Sigmoid colon (tissue), 7 donors: ENCODE results near the gene IL17RD. TPM values are rescaled to one million over a fixed set of nuclear protein-coding genes. Genes with fewer than 3 reads are reported as not detected.

ENCODE experiments used
- DNase-seq: peaks from one replicate; pipeline ENCODE4 v3.0.0-alpha.2; 2019
- H3K27ac ChIP-seq, 4 donors: fragments of 200-600 bp; sonication (generic); one replicate each; pipeline ENCODE4 v1.5.1; 2016 to 2019; ENCODE audit warnings: mild to moderate bottlenecking in 1 of 4
- H3K27me3 ChIP-seq, 3 donors: fragments of 200-600 bp; sonication (generic); one replicate each; pipeline ENCODE4 v1.5.1; 2019; ENCODE audit warnings: mild to moderate bottlenecking in 1 of 3
- H3K36me3 ChIP-seq, 4 donors: fragments of 200-600 bp; sonication (generic); one replicate each; pipeline ENCODE4 v1.5.1; 2016 to 2019
- H3K4me1 ChIP-seq, 4 donors: fragments of 200-600 bp; sonication (generic); one replicate each; pipeline ENCODE4 v1.5.1; 2017 to 2019
- H3K4me3 ChIP-seq, 4 donors: fragments of 200-600 bp; sonication (generic); one replicate each; pipeline ENCODE4 v1.5.1; 2017 to 2019; ENCODE audit warnings: mild to moderate bottlenecking in 2 of 4, moderate library complexity in 1 of 4
- H3K9me3 ChIP-seq, 4 donors: fragments of 200-600 bp in 3 of 4; sonication (generic) in 3 of 4; one replicate each; pipeline versions ENCODE4 v1.5.1 to v1.6.1; 2013 to 2019
- EP300 ChIP-seq, 4 donors: sonication (generic); formaldehyde crosslinking; IDR thresholded peaks; one replicate each; pipeline ENCODE4 v1.6.1; 2017; ENCODE audit warnings: antibody characterized with exemption in 4 of 4
- POLR2A ChIP-seq, 2 donors: fragments of 450-650 bp; IDR thresholded peaks; one replicate each; pipeline ENCODE4 v1.6.1; 2016; ENCODE audit warnings: antibody characterized with exemption in 2 of 2, mild to moderate bottlenecking in 2 of 2, moderate library complexity in 2 of 2
- POLR2AphosphoS5 ChIP-seq, 4 donors: sonication (generic); formaldehyde crosslinking; IDR thresholded peaks; one replicate each; pipeline ENCODE4 v1.6.1; 2017; ENCODE audit warnings: antibody characterized with exemption in 4 of 4
- WGBS, 2 donors: extraction: QIAGEN DNeasy Blood & Tissue Kit; methylation state at CpG; one replicate each; pipeline ENCODE4 v1.1.7; 2013; 5-methylcytosine and 5-hydroxymethylcytosine counted together
- intact Hi-C: fragments of 100-400 bp; cut with DNase I; formaldehyde crosslinking; loops from one replicate; pipeline ENCODE4 v1.15.1; 2023
- polyA plus RNA-seq, 3 donors: library from polyadenylated mRNA; stranded (reverse); fragments of 200-250 nt; gene quantifications; one replicate each; pipeline ENCODE4 v1.2.3, GENCODE V29; 2013
- total RNA-seq, 4 donors: library from RNA; depleted of rRNA; stranded (reverse); fragments of >200 nt; gene quantifications; one replicate each; pipeline ENCODE4 v1.1.0, GENCODE V29; 2016
- TF ChIP-seq, protein P1 (sequence below), 4 experiments: fragments of 450-650 bp in 3 of 4; fragments of 200-600 bp in 1 of 4; IDR thresholded peaks; one replicate each; pipeline ENCODE4 v1.5.1; 2016 to 2019; ENCODE audit warnings: antibody characterized with exemption in 4 of 4, mild to moderate bottlenecking in 3 of 4, moderate library complexity in 2 of 4
- donor health status: healthy with polysubstance abuse.
- donor health status: Bipolar disorder and iron deficiency.
- donor health status: healthy.

The IL17RD gene
- total and polyA plus RNA-seq, 7 donors: under 0.01 to 46.8 (median 16.8) TPM

DNA sequence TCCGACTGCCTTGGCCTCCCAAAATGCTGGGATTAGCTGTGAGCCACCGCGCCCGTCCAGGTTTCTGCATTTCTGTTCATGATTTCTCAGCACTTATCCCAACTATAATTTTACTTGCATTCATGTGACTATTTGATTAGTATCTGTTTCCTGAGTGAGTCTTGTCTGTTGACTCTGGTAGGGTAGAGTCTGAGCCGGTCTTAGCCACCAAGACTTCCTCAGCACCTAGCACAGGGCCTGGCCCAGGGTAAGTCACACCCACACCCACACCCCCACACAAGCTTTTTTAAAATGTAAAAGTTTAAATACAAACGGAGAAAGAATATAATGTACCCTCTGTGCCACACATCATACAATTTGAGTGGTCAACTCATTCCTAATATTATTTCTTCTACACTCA, 107.8 kb downstream of the IL17RD start:
- intact Hi-C loops: no loop called here
- no peak overlapping the region for H3K4me3 ChIP-seq
- H3K36me3 ChIP-seq: no peaks in the 10 kb centered on the region
- TF ChIP-seq EP300 (IDR thresholded peaks at IDR 0.05) (no peak), POLR2AphosphoS5 (IDR thresholded peaks at IDR 0.05) (no peak), POLR2A (IDR thresholded peaks at IDR 0.05) (no peak)
- TF ChIP-seq, protein P1, sequence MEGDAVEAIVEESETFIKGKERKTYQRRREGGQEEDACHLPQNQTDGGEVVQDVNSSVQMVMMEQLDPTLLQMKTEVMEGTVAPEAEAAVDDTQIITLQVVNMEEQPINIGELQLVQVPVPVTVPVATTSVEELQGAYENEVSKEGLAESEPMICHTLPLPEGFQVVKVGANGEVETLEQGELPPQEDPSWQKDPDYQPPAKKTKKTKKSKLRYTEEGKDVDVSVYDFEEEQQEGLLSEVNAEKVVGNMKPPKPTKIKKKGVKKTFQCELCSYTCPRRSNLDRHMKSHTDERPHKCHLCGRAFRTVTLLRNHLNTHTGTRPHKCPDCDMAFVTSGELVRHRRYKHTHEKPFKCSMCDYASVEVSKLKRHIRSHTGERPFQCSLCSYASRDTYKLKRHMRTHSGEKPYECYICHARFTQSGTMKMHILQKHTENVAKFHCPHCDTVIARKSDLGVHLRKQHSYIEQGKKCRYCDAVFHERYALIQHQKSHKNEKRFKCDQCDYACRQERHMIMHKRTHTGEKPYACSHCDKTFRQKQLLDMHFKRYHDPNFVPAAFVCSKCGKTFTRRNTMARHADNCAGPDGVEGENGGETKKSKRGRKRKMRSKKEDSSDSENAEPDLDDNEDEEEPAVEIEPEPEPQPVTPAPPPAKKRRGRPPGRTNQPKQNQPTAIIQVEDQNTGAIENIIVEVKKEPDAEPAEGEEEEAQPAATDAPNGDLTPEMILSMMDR (IDR thresholded peaks at IDR 0.05): no peak
- 65 to 73% methylated on average over 6 of the region's 6 CpGs for WGBS, 2 donors
- no peak overlapping the region for H3K27ac ChIP-seq
- no peak for DNase-seq
- no peaks in the 10 kb centered on the region for H3K9me3 ChIP-seq
- H3K27me3 ChIP-seq: no peaks in the 10 kb centered on the region
- peaks cover 0 to 32% (median 27%) of the 10 kb centered on the region in 4 donors for H3K4me1 ChIP-seq

DNA sequence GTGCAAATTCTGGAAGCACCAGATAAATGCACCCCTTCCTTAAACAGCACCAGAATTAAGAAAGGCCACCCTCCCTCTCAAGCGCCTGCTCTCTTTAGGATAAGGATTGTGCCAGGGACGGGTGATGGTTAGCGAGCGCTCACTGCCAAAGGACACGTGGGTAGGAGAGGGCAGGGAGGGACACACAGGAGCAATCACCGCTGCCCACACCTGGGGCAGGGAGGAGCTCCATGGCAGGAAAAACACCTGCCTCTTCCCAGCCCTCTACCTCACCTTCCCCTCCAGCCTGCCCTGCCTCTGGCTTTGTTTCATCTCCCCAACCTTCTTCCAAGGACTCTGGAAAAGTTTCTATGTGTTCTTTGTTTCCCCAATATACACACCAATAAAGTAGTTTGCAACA, 112.0 kb downstream of the IL17RD start:
- no peak for TF ChIP-seq EP300 (IDR thresholded peaks at IDR 0.05)
- no peak for TF ChIP-seq POLR2A (IDR thresholded peaks at IDR 0.05)
- TF ChIP-seq POLR2AphosphoS5 (IDR thresholded peaks at IDR 0.05): no peak
- TF ChIP-seq, protein P1 (IDR thresholded peaks at IDR 0.05): no peak
- Histone ChIP-seq H3K4me3 (no peak overlapping the region), H3K4me1 (peaks cover 0 to 14% (median 9%) of the 10 kb centered on the region in 4 donors), H3K9me3 (no peaks in the 10 kb centered on the region), H3K27me3 (no peaks in the 10 kb centered on the region), H3K36me3 (no peaks in the 10 kb centered on the region), H3K27ac (no peak overlapping the region)
- intact Hi-C loops: no loop called here
- DNase-seq: no peak
- WGBS, 2 donors: 21 to 71% methylated on average over 6 of the region's 6 CpGs

DNA sequence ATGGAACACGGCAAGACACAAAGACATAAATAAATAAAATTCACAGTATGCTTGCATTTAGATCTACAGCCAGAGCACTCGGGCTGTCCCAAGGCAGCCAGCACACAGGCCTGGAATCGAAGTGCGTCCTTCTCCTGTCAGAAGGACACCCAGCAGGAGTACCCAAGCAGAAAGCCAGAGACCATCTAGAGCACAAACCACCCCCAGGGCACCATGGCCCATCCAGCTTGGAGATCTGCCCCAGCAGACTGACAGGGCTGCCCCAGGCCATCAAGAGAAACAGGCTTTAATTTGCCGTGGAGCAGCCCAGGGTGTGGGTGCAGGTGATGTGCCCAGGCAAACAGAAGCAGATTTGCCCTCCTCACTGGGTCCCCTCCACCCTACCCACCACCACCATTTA, 112.5 kb downstream of the IL17RD start:
- Histone ChIP-seq H3K9me3 (no peaks in the 10 kb centered on the region), H3K27me3 (no peaks in the 10 kb centered on the region), H3K36me3 (no peaks in the 10 kb centered on the region), H3K4me1 (peaks cover 0 to 18% (median 14%) of the 10 kb centered on the region in 4 donors), H3K4me3 (no peak overlapping the region), H3K27ac (no peak overlapping the region)
- intact Hi-C loops: no loop called here
- WGBS, 2 donors: 73 to 84% methylated on average over 5 of the region's 5 CpGs
- no peak for DNase-seq
- TF ChIP-seq, protein P1 (IDR thresholded peaks at IDR 0.05): no peak
- TF ChIP-seq POLR2AphosphoS5 (IDR thresholded peaks at IDR 0.05) (no peak), EP300 (IDR thresholded peaks at IDR 0.05) (no peak), POLR2A (IDR thresholded peaks at IDR 0.05) (no peak)

DNA sequence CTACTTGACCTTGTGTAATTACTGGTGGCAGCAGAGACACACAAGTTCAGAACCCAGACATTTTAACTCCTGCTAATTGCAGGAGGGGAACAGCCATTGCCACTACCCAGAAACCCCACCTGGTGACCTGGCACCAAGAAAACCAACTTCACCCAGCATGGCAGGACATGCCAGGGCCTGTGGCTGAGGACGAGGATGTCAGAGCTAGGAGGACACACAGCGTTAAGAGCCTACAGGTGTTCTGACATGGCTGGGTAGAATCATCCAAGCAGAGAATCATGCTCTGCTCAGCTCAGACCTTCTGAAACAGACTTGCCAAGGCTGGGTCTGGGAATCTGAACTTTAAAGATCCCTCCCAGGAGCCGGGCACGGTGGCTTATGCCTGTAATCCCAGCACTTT, 116.4 kb downstream of the IL17RD start:
- Histone ChIP-seq H3K27me3 (no peaks in the 10 kb centered on the region), H3K36me3 (no peaks in the 10 kb centered on the region), H3K9me3 (no peaks in the 10 kb centered on the region), H3K4me1 (peaks cover 0 to 41% (median 33%) of the 10 kb centered on the region in 4 donors), H3K27ac (peak overlapping the region; percentile 3 to 49 (median 30)), H3K4me3 (no peak overlapping the region)
- no peak for DNase-seq
- 75 to 89% methylated on average over 4 of the region's 4 CpGs for WGBS, 2 donors
- intact Hi-C loops: no loop called here
- TF ChIP-seq EP300 (IDR thresholded peaks at IDR 0.05): no peak
- no peak for TF ChIP-seq POLR2AphosphoS5 (IDR thresholded peaks at IDR 0.05)
- TF ChIP-seq, protein P1 (IDR thresholded peaks at IDR 0.05): no peak

DNA sequence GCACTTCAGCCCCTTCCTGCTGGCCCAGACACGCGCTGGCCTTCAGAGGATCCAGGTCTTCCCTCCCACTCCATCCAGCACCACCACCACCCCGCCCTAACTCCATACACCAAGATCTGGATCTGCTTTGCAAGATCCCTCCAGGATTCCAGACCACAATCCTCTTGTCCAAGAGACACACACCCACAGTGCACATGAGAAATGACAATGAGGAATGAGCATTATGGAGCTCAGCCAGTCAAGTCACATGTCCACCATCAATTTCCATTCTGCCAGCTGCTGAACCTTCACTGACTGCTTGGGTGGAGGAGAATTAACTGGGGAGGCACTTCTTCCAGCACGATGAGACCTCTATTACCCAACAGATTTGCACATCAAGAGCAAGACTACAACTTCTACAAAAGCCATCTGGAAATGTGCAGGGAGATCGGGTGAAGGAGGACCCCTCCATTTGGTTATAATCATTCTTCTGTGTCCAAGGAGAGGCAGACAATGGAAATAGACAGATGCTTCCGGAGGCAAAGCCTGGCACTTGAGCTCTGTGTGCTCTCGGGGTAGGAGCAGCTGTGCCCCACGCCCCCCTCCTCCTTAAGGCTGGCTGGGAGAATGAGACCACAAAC, 117.0 kb downstream of the IL17RD start:
- intact Hi-C loops: no loop called here
- WGBS, 2 donors: 67 to 84% methylated on average over 8 of the region's 8 CpGs
- H3K4me1 ChIP-seq: peaks cover 0 to 41% (median 33%) of the 10 kb centered on the region in 4 donors
- H3K27ac ChIP-seq: peak overlapping the region; percentile 3 to 49 (median 36)
- peak; percentile 78 for DNase-seq
- no peak overlapping the region for H3K4me3 ChIP-seq
- no peaks in the 10 kb centered on the region for H3K27me3 ChIP-seq
- TF ChIP-seq POLR2AphosphoS5 (IDR thresholded peaks at IDR 0.05) (peak in 3 of 4 donors; percentile 15 to 38 (median 27)), POLR2A (IDR thresholded peaks at IDR 0.05) (no peak)
- H3K9me3 ChIP-seq: no peaks in the 10 kb centered on the region
- H3K36me3 ChIP-seq: no peaks in the 10 kb centered on the region
